Epithelial cell of proximal tubule (primary cell): ENCODE measurements around the gene ZCCHC24. TPM values are rescaled to one million over a fixed set of nuclear protein-coding genes. Genes with fewer than 3 reads are reported as not detected.

Experiments used
- DNase-seq: peaks from one replicate; pipeline ENCODE4 v3.0.0-alpha.2; 2011; ENCODE audit warnings: low read depth
- H3K4me3 ChIP-seq: 2 replicates; pipeline ENCODE4 v1.5.1; 2011; ENCODE audit warnings: low read depth, mild to moderate bottlenecking, low read length
- CTCF ChIP-seq: conservative IDR thresholded peaks from 2 replicates; pipeline ENCODE4 v1.5.1; 2012; ENCODE audit warnings: low read depth, mild to moderate bottlenecking, low read length
- total RNA-seq: library from RNA; depleted of rRNA; stranded (reverse); fragments of >200 nt; gene quantifications from 2 replicates; pipeline ENCODE4 v1.2.3, GENCODE V29; 2015

ZCCHC24 gene
- total RNA-seq, 1 donor from 2014 or later = 4.7 TPM

GRCh38 chr10:79488870-79489269 lies 43.4 kb upstream of the ZCCHC24 start:
- no peak for TF ChIP-seq CTCF

GRCh38 chr10:79488336-79488735 lies 42.9 kb upstream of the ZCCHC24 start:
- H3K4me3 ChIP-seq = no peak overlapping the region
- TF ChIP-seq CTCF = no peak
- peak; percentile 82 for DNase-seq

More at GRCh38 chr10:79488870-79489269, 43.4 kb upstream of the ZCCHC24 start:
- no peak overlapping the region for H3K4me3 ChIP-seq
- peak; percentile 46 for DNase-seq

- peak; percentile 65 for TF ChIP-seq CTCF
- no peak overlapping the region for H3K4me3 ChIP-seq
- no peak for DNase-seq
Measured at GRCh38 chr10:79487296-79488194, 42.1 kb upstream of the ZCCHC24 start.

- no peak for DNase-seq
- no peak for TF ChIP-seq CTCF
- H3K4me3 ChIP-seq = no peak overlapping the region
Measured at GRCh38 chr10:79484476-79484875, 39.1 kb upstream of the ZCCHC24 start.

- no peak for DNase-seq
- no peak for TF ChIP-seq CTCF
- no peak overlapping the region for H3K4me3 ChIP-seq
Measured at GRCh38 chr10:79483948-79484347, 38.5 kb upstream of the ZCCHC24 start.

- H3K4me3 ChIP-seq = no peak overlapping the region
- no peak for TF ChIP-seq CTCF
- no peak for DNase-seq
Measured at GRCh38 chr10:79483299-79483698, 37.9 kb upstream of the ZCCHC24 start.

- no peak for TF ChIP-seq CTCF
- DNase-seq = no peak
- H3K4me3 ChIP-seq = no peak overlapping the region
Measured at GRCh38 chr10:79482741-79483140, 37.3 kb upstream of the ZCCHC24 start.
